GM12891 (cell line): ENCODE measurements around the gene IRF4.

Source experiments
- PAX5 ChIP-seq: IDR thresholded peaks from 2 replicates; pipeline ENCODE4 v1.6.1; 2011; ENCODE audit warnings: low read length, moderate library complexity, mild to moderate bottlenecking; ENCODE audit not compliant: insufficient read depth, severe bottlenecking
- POLR2A ChIP-seq: IDR thresholded peaks from 2 replicates; pipeline ENCODE4 v1.6.1; 2011; ENCODE audit warnings: low read depth, low read length, control low read depth
- POLR2AphosphoS5 ChIP-seq: IDR thresholded peaks from 2 replicates; pipeline ENCODE4 v1.6.1; 2011; ENCODE audit warnings: low read depth, low read length, control low read depth
- POU2F2 ChIP-seq: IDR thresholded peaks from 2 replicates; pipeline ENCODE4 v1.6.1; 2011; ENCODE audit warnings: low read depth, mild to moderate bottlenecking, control low read depth, low read length, moderate library complexity
- SPI1 ChIP-seq: IDR thresholded peaks from 2 replicates; pipeline ENCODE4 v1.6.1; 2011; ENCODE audit warnings: low read depth, low read length, control low read depth
- TAF1 ChIP-seq: IDR thresholded peaks from 2 replicates; pipeline ENCODE4 v1.6.1; 2011; ENCODE audit warnings: low read depth, low read length, control low read depth

DNA sequence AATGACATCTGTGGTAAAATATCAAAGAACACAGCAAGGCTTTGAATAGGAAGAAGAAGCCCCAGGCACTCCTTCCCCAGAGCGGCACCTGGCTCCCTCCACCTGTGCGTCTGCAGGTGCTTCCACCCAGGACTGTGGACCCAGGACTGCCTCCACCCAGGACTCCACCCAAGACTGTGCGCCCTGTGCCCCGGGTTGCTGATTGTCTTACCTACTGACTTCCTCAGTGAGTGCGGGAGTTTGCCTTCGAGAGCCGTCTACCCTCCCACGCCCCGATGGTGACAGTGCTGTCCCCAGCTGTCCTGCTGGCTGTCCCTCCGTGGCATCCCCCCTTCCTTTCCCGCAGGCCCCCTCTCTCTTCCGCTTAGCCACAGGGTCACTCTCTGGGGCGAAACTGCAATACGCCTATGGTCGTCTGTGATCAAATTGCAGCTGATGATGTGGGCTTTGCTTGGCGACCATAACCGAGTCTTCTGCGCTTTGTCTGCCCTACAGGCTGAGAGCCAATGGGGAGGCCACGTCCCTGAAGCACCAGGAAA is 52.1 kb downstream of the IRF4 start:
- no peak for TF ChIP-seq POLR2A
- no peak for TF ChIP-seq TAF1
- no peak for TF ChIP-seq POLR2AphosphoS5
- TF ChIP-seq SPI1, result no peak
- TF ChIP-seq PAX5, result no peak
- TF ChIP-seq POU2F2, result no peak
